IMR-90 (cell line): Measurements from ENCODE around the gene HDAC8. TPM values are rescaled to one million over a fixed set of nuclear protein-coding genes. Genes with fewer than 3 reads are reported as not detected.

Experiments
- ATAC-seq: fragments of 200-7000 bp; cut with Tn5 transposase; 2 replicates; pipeline ENCODE4 v1.9.1; 2020; ENCODE audit warnings: low read depth, mild to moderate bottlenecking, moderate library complexity
- BruUV-seq: library from RNA; stranded (reverse); fragments of 400-500 nt; replicated peaks from 2 replicates; lab custom pipeline; 2021; lab: Mats Ljungman, UMichigan
- CTCF ChIA-PET: fragments of 300-600 bp; formaldehyde crosslinking; extraction: SDS; loops from one replicate; lab custom pipeline; 2021; ENCODE audit warnings: antibody characterized with exemption; lab: Yijun Ruan, JAX
- POLR2A ChIA-PET: fragments of 300-600 bp; sonication (Branson Sonifier 250); formaldehyde crosslinking; loops from one replicate; lab custom pipeline; 2022; ENCODE audit warnings: antibody characterized with exemption; ENCODE audit not compliant: unreplicated experiment; lab: Charles Lee
- DNase-seq: peaks from one replicate; pipeline ENCODE4 v3.0.0; 2013
- H2AFZ ChIP-seq: replicated peaks from 2 replicates; pipeline ENCODE3; 2013; ENCODE audit warnings: low read length, mild to moderate bottlenecking; ENCODE audit not compliant: poor library complexity
- H2AK5ac ChIP-seq: 2 replicates; pipeline ENCODE4 v1.6.1; 2013; ENCODE audit warnings: low read depth, low read length, inconsistent platforms
- H2AK9ac ChIP-seq: replicated peaks from 2 replicates; pipeline ENCODE3; 2013; ENCODE audit warnings: mild to moderate bottlenecking, low read depth, low read length, moderate library complexity; ENCODE audit not compliant: poor library complexity
- H2BK120ac ChIP-seq: 2 replicates; pipeline ENCODE4 v1.6.1; 2013; ENCODE audit warnings: low read depth, low read length, inconsistent platforms
- H2BK15ac ChIP-seq: 3 replicates; pipeline ENCODE4 v1.6.1; 2013; ENCODE audit warnings: low read depth, low read length, inconsistent platforms
- H2BK20ac ChIP-seq: 2 replicates; pipeline ENCODE4 v1.6.1; 2013; ENCODE audit warnings: low read depth, mild to moderate bottlenecking, inconsistent platforms, low read length, moderate library complexity
- H2BK5ac ChIP-seq: 2 replicates; pipeline ENCODE4 v1.6.1; 2013; ENCODE audit warnings: mild to moderate bottlenecking, low read depth, low read length, inconsistent platforms; ENCODE audit not compliant: poor library complexity, severe bottlenecking
- H3K14ac ChIP-seq: replicated peaks from 2 replicates; pipeline ENCODE4 v1.6.1; 2013; ENCODE audit warnings: low read depth, low read length, inconsistent platforms
- H3K18ac ChIP-seq: 2 replicates; pipeline ENCODE4 v1.6.1; 2013; ENCODE audit warnings: low read depth, low read length, control low read depth
- H3K23ac ChIP-seq: 2 replicates; pipeline ENCODE4 v1.6.1; 2013; ENCODE audit warnings: low read depth, low read length, inconsistent platforms
- H3K27ac ChIP-seq: 2 replicates; pipeline ENCODE4 v1.5.1; 2013; ENCODE audit warnings: mild to moderate bottlenecking, control low read depth, low read length; ENCODE audit not compliant: insufficient read depth
- H3K27me3 ChIP-seq: 2 replicates; pipeline ENCODE4 v1.6.1; 2013; ENCODE audit warnings: low read length; ENCODE audit not compliant: control insufficient read depth, insufficient read depth
- H3K36me3 ChIP-seq: 2 replicates; pipeline ENCODE4 v1.6.1; 2013; ENCODE audit warnings: low read length, mixed read lengths; ENCODE audit not compliant: control insufficient read depth, insufficient read depth
- H3K4ac ChIP-seq: 2 replicates; pipeline ENCODE4 v1.6.1; 2013; ENCODE audit warnings: low read depth, low read length, inconsistent platforms
- H3K4me1 ChIP-seq: 2 replicates; pipeline ENCODE4 v1.6.1; 2013; ENCODE audit warnings: low read length, mixed read lengths; ENCODE audit not compliant: control insufficient read depth, insufficient read depth
- H3K4me2 ChIP-seq: 2 replicates; pipeline ENCODE4 v1.6.1; 2013; ENCODE audit warnings: low read depth, mild to moderate bottlenecking, control low read depth, low read length, moderate library complexity
- H3K4me3 ChIP-seq: 2 replicates; pipeline ENCODE4 v1.5.1; 2013; ENCODE audit warnings: low read depth, mild to moderate bottlenecking, control low read depth, low read length, moderate library complexity; ENCODE audit not compliant: insufficient read depth
- H3K56ac ChIP-seq: 2 replicates; pipeline ENCODE4 v1.6.1; 2013; ENCODE audit warnings: low read length, inconsistent platforms; ENCODE audit not compliant: insufficient read depth; ENCODE audit errors: extremely low read depth
- H3K79me1 ChIP-seq, 2 experiments: 2 replicates each; pipeline ENCODE4 v1.6.1; 2013; ENCODE audit warnings: low read length in 2 of 2, inconsistent platforms in 1 of 2, low read depth in 1 of 2
- H3K9ac ChIP-seq: 2 replicates; pipeline ENCODE4 v1.6.1; 2013; ENCODE audit warnings: low read depth, low read length, control low read depth
- H3K9me1 ChIP-seq: 2 replicates; pipeline ENCODE4 v1.6.1; 2013; ENCODE audit warnings: low read length, inconsistent platforms; ENCODE audit not compliant: insufficient read depth
- H3K9me3 ChIP-seq: 2 replicates; pipeline ENCODE4 v1.6.1; 2013; ENCODE audit warnings: low read length; ENCODE audit not compliant: control insufficient read depth, insufficient read depth
- H4K20me1 ChIP-seq: 2 replicates; pipeline ENCODE4 v1.6.1; 2013; ENCODE audit warnings: low read length, inconsistent platforms; ENCODE audit not compliant: insufficient read depth
- H4K5ac ChIP-seq: 2 replicates; pipeline ENCODE4 v1.6.1; 2013; ENCODE audit warnings: mild to moderate bottlenecking, low read depth, low read length, control low read depth
- H4K8ac ChIP-seq, 2 experiments: 2 replicates each; pipeline ENCODE4 v1.6.1; 2013; ENCODE audit warnings: low read depth in 2 of 2, low read length in 2 of 2, control low read depth in 1 of 2, inconsistent platforms in 1 of 2
- H4K91ac ChIP-seq: 2 replicates; pipeline ENCODE4 v1.6.1; 2013; ENCODE audit warnings: low read depth, low read length, inconsistent platforms; ENCODE audit not compliant: insufficient read depth
- BHLHE40 ChIP-seq: fragments of 150-350 bp; IDR thresholded peaks from 2 replicates; pipeline ENCODE4 v1.6.1; 2016; ENCODE audit warnings: mild to moderate bottlenecking, low read depth, low read length
- WGBS, 2 experiments: methylation state at CpG; one replicate each; pipeline versions ENCODE4 v1.1.5 to v1.1.7; 2013; ENCODE audit warnings: missing lambda C conversion rate in 2 of 2; ENCODE audit not compliant: insufficient read length in 1 of 2; ENCODE audit errors: extremely low coverage in 2 of 2; 5-methylcytosine and 5-hydroxymethylcytosine counted together
- dilution Hi-C: fragments of 300-500 bp; cut with HindIII; formaldehyde crosslinking; loops from one replicate; pipeline ENCODE4 v1.14.3; 2018; ENCODE audit warnings: low sequenced_read_pairs; ENCODE audit not compliant: unreplicated experiment
- in situ Hi-C: fragments of 300-500 bp; cut with MboI; formaldehyde crosslinking; loops from 3 replicates; pipeline ENCODE4 v1.14.3; 2019; ENCODE audit warnings: low sequenced_read_pairs, inconsistent platforms, mixed read lengths
- intact Hi-C: fragments of 100-400 bp; cut with micrococcal nuclease; formaldehyde crosslinking; loops from 2 replicates; pipeline ENCODE4 v1.10.0; 2022
- polyA plus RNA-seq, 3 experiments: library from polyadenylated mRNA; depleted of rRNA; stranded (reverse); fragments of >200 nt; gene quantifications; 2 replicates each; pipeline ENCODE4 v1.2.3, GENCODE V29; 2012; ENCODE audit warnings: low replicate concordance in 1 of 3
- total RNA-seq: library from RNA; depleted of rRNA; stranded (reverse); fragments of >200 nt; gene quantifications from 2 replicates; pipeline ENCODE4 v1.2.3, GENCODE V29; 2012
- TF ChIP-seq, protein P1 (sequence below): fragments of 150-350 bp; IDR thresholded peaks from 2 replicates; pipeline ENCODE4 v1.6.1; 2016; ENCODE audit warnings: low read depth, mild to moderate bottlenecking, low read length, moderate library complexity, borderline replicate concordance

The HDAC8 gene
- total and polyA plus RNA-seq, 2 of the 4 experiments (the other 2 are of a cell fraction), result 16.1 to 28.5 TPM

DNA sequence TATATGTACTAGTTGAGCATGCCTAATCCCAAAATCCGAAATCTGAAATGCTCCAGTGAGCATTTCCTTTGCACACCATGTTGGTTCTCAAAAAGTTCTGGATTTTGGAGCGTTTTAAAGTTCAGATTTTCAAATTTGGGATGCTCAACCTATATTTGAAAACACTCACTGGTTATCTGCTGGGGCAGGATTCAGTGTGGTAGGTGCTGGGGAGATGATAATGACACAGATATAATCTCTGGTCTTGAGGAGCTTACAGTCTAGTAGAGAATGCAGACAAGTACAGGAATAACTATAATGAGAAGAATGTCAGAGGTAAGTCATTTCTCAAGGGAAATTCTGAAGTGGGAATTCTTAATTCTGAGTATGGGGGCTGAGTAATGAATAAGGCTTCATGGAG is 207.5 kb downstream of the HDAC8 start:
- dilution Hi-C loops, result no loop called here
- Histone ChIP-seq H4K8ac (no peak overlapping the region), H3K56ac (no peak overlapping the region), H3K27ac (no peak overlapping the region), H4K91ac (no peak overlapping the region), H3K23ac (no peak overlapping the region), H2AK9ac (no peak overlapping the region), H3K4me1 (no peaks in the 10 kb centered on the region), H4K5ac (no peak overlapping the region), H2BK120ac (no peak overlapping the region), H3K4me3 (no peak overlapping the region), H3K18ac (no peak overlapping the region), H2BK5ac (no peak overlapping the region), H3K36me3 (0 out of 2 replicates have a peak, but pooled peaks cover 3% of the 10 kb centered on the region), H3K14ac (no peak overlapping the region), H2BK15ac (no peak overlapping the region), H3K27me3 (peaks cover 27% of the 10 kb centered on the region), H3K4ac (no peak overlapping the region), H4K20me1 (no peaks in the 10 kb centered on the region), H2AK5ac (no peak overlapping the region), H3K9me3 (no peaks in the 10 kb centered on the region), H3K79me1 (no peaks in the 10 kb centered on the region), H2AFZ (no peak overlapping the region), H3K4me2 (no peak overlapping the region), H3K9ac (no peak overlapping the region), H2BK20ac (no peak overlapping the region), H3K9me1 (no peaks in the 10 kb centered on the region; the same call in 1 of the 2 replicates)
- WGBS, 2 experiments, result no CpG with 5 or more reads among the region's 2 CpGs
- DNase-seq, result no peak
- in situ Hi-C loops, result no loop called here
- ChIA-PET CTCF (no interaction called here), POLR2A (no interaction called here)
- intact Hi-C loops, result no loop called here
- ATAC-seq, result no peak
- TF ChIP-seq, protein P1, sequence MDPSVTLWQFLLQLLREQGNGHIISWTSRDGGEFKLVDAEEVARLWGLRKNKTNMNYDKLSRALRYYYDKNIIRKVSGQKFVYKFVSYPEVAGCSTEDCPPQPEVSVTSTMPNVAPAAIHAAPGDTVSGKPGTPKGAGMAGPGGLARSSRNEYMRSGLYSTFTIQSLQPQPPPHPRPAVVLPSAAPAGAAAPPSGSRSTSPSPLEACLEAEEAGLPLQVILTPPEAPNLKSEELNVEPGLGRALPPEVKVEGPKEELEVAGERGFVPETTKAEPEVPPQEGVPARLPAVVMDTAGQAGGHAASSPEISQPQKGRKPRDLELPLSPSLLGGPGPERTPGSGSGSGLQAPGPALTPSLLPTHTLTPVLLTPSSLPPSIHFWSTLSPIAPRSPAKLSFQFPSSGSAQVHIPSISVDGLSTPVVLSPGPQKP, result no peak
- no peak for TF ChIP-seq BHLHE40
- no TSS peak for BruUV-seq
